B cell (primary cell): ENCODE results near the gene ITSN1.

Source experiments
- EZH2 ChIP-seq: IDR thresholded peaks from 2 replicates; pipeline ENCODE4 v1.6.1; 2012; ENCODE audit warnings: borderline replicate concordance, low read depth, mild to moderate bottlenecking, moderate library complexity, low read length; ENCODE audit not compliant: insufficient read depth, poor library complexity, severe bottlenecking
- TF ChIP-seq, protein P1 (sequence below): fragments of 200-600 bp; IDR thresholded peaks from one replicate; pipeline ENCODE4 v1.8.0; 2022; ENCODE audit warnings: antibody characterized with exemption, mild to moderate bottlenecking

DNA sequence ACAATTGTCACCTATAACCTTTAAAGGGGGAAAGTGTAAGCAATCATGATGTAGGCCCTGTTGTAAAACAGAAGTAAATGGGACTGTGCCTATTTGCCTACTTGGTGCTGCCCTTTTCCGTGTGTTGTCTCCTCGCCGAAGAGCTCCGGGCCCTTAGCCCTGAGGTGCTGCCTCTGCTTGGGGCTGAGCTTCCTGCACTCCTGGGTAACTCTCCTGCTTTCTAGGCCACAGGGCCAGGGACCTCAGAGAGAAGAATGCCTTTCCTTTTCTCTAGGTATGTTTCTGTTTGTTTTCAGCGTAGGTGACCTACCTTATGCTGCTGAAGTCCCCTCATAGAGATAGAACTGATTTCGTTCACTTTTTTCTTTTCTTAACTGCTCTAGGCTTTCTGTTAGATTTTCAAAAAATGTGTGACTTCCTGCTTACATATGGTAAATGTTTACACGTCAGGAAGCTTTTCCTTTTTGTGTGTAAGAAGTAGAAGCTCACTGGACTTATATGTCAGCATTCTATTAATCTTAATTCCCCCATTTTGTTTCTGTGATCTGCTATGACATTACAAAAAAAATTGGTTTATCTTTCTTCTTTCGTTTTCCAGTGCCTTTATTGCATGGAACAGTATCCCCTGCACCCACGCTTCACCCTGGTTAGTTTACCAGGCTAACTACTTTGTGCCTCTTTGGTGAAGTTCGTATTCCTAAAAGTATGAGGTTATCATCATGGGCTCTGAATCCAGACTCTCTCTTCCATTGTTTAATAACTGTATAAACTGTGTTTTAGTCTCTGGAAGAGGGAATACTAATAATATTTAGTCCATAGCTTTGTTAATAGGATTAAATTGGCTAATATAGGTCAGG, 61.7 kb downstream of the ITSN1 start:
- TF ChIP-seq, protein P1, sequence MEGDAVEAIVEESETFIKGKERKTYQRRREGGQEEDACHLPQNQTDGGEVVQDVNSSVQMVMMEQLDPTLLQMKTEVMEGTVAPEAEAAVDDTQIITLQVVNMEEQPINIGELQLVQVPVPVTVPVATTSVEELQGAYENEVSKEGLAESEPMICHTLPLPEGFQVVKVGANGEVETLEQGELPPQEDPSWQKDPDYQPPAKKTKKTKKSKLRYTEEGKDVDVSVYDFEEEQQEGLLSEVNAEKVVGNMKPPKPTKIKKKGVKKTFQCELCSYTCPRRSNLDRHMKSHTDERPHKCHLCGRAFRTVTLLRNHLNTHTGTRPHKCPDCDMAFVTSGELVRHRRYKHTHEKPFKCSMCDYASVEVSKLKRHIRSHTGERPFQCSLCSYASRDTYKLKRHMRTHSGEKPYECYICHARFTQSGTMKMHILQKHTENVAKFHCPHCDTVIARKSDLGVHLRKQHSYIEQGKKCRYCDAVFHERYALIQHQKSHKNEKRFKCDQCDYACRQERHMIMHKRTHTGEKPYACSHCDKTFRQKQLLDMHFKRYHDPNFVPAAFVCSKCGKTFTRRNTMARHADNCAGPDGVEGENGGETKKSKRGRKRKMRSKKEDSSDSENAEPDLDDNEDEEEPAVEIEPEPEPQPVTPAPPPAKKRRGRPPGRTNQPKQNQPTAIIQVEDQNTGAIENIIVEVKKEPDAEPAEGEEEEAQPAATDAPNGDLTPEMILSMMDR, result no peak
- no peak for TF ChIP-seq EZH2
